Stimulated activated CD4-positive, alpha-beta T cell treated with anti-CD3 and anti-CD28 coated beads, Interleukin-12 subunit alpha, Interleukin-12 subunit beta, amount 100 ng/mL, for 24 hours (primary cell): ENCODE data around the gene RPL19.

Source experiments
- DNase-seq, 2 experiments: peaks; one replicate each; pipeline ENCODE4 v3.0.0-alpha.2; 2020; ENCODE audit warnings: low read depth in 2 of 2

RPL19 gene

GRCh38 chr17:39173080-39173479 lies 27.0 kb upstream of the RPL19 start:
- no peak for DNase-seq

- no peak for DNase-seq
These were observed 26.4 kb upstream of the RPL19 start for GRCh38 chr17:39173526-39174274.

GRCh38 chr17:39174920-39175694 lies 25.0 kb upstream of the RPL19 start:
- DNase-seq: peak; percentile 51 to 66

DNA sequence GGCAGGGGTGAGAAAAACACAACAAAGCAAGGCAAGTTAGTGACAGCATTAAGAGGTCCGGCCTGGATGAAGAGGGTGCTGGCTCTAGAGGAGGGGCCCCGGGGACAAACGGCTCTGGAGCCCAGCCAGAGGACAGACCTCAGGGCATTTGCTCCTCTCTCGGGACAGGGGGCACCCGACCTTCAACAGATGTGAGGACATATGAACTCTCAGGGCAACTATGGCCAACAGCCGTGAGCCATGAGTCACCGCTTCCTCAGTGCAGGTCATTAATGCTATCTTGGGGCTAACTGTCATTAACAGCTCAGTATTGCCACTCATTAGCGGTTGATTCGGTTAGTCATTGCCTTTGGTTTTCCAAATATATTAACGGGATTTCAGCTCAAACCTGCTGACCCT lies 24.4 kb upstream of the RPL19 start:
- DNase-seq: no peak

GRCh38 chr17:39177256-39177655 lies 22.8 kb upstream of the RPL19 start:
- DNase-seq: no peak

- no peak for DNase-seq
These were observed 21.5 kb upstream of the RPL19 start for GRCh38 chr17:39178536-39178935.

DNA sequence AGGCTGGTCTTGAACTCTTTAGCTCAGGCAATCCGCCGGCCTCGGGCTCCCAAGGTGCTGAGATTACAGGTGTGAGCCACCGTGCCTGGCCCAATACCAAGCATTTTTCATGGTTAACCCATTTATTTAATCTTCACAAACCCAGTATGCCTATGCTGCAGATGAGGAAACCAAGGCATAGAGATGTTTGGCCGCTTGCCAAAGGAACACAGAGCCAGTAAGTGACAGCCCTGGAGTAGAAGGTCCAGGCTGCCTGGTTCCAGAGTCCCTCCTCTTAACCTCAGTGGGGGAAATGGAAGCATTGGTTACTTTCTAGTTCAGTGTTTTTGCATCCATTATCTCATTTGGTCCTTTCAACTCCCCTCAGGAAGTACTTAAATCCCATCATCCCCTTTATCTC lies 18.8 kb upstream of the RPL19 start:
- no peak for DNase-seq

DNA sequence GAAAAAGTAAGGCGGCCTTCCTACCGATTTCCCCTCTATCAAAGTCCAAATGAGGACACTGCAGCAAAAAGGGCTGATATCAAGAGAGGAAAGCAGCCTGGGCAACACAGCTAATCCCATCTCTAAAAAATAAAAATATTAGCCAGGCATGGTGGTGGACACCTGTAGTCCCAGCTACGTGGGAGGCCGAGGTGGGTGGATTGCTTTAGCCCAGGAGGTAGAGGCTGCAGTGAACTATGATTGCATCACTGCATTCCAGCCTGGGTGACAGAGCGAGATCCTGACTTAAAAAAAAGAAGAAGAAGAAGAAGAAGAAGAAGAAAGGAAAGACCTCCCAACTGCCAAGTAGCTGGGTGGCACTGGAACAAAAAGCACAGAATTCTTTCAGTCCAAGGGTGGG lies 17.0 kb upstream of the RPL19 start:
- DNase-seq: no peak

GRCh38 chr17:39183720-39184119 lies 16.4 kb upstream of the RPL19 start:
- DNase-seq: no peak

DNA sequence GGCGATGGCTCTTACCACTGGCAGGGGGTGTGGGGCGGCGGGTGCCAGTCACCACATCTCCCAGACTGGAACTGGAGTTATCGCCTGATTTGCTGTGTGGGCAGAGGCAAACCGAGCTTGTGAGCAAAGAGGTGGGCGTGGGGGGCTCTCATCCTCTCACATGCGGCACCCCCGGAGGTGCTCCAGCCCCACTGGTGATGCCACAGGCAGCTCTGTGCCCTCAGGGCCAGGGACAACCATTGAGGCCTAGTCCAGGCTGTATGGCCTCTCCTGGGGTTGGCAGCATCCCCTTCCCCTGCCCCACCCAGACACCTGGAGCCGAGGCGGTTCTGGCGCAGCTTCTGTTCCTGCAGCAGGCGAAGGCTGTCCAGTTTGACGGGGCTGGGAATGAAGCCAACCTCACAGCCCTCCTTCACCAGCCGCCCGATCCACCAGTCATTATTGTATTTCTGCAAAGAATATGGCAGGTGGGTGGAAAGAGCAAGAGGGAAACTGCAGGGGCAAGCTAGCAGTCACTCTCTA lies 13.5 kb upstream of the RPL19 start:
- DNase-seq: no peak

- DNase-seq: no peak
These were observed 12.8 kb upstream of the RPL19 start for GRCh38 chr17:39187152-39187830.

- no peak for DNase-seq
These were observed 8.2 kb upstream of the RPL19 start for GRCh38 chr17:39191750-39192510.

DNA sequence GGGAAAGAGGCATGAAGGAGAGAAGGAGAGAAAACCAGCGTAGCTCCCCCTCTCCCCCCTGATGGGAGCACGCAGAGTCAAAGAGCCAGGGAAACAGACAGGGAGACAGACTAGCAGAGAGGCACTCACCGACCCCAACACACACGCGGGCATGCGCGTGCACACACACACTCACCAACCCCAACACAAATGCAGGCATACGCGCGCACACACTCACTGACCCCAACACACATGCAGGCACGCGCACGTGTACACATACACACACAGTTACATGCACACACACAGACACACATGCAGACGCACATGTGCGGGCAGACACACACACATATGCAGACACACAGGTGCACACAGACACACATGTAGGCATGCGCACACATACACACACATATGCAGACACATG lies 7.2 kb upstream of the RPL19 start:
- no peak for DNase-seq

GRCh38 chr17:39193346-39193745 lies 6.7 kb upstream of the RPL19 start:
- no peak for DNase-seq

GRCh38 chr17:39194089-39194984 lies 5.7 kb upstream of the RPL19 start:
- no peak for DNase-seq

GRCh38 chr17:39194985-39195524 lies 5.0 kb upstream of the RPL19 start:
- no peak for DNase-seq

DNA sequence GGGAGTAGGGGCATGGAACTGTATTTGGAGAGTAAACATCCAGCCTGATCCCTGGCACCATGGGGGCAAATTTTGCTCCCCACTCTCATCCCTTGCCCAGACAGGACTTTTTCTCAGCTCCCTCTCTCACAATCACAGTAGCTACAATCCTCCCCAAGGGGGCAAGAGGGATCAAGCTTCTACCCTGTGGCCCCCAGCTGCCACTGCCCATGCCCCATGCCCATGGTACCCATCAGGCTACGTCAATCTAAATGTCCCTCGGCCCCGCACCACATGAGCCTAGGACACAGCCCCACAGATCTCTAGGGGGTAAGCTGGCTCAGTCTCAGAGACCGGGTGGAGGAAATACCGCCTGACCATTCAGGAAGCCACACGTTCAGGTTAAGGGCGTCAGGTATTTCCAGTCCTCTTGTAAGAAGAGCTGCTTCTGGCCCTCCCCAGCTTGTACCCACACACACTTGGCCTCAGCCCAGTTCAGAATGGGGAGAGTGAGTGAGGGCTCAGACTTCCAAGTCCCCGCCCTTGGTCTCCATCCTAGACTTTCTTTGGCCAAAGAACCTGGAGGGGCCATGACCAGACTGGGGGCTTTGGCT lies 4.4 kb upstream of the RPL19 start:
- DNase-seq: no peak

- DNase-seq: no peak
These were observed 3.8 kb upstream of the RPL19 start for GRCh38 chr17:39196241-39196807.

DNA sequence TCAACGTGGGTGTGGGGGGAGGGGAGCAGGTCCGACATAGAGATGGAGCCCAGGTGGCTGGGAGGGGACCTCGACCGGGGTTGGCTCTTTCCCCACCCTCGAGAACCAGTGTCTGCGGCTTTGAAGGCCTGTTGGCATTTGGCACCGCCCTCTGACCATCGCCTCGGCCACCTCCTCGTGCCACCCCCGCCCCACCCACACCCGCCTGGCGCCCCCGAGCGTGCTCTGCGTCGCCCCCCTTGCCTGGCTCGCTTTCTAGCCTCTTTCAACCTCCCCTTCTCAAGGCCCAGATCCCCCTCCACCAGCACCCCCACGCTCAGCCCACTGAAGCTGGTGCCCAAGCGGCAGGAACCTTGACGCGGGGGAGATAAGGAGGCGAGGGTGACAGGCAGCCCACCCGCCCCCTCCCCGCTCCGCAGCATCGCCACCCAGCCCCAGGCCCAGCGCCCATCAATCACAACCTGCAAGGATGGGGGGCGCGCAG lies 3.2 kb upstream of the RPL19 start:
- no peak for DNase-seq
